KMS-11 (cell line): ENCODE results near the gene TAS1R2.

Experiments
- H2AFZ ChIP-seq: fragments of 200-600 bp; sonication (generic); 2 replicates; pipeline ENCODE4 v1.6.1; 2016; ENCODE audit warnings: antibody characterized with exemption, mixed run types, low read depth
- H3K27ac ChIP-seq: fragments of 200-600 bp; sonication (generic); 2 replicates; pipeline ENCODE4 v1.6.1; 2016; ENCODE audit warnings: mild to moderate bottlenecking, mixed run types
- H3K27me3 ChIP-seq: fragments of 200-600 bp; sonication (generic); 2 replicates; pipeline ENCODE4 v1.6.1; 2017; ENCODE audit warnings: mild to moderate bottlenecking, low read depth, mixed run types, moderate library complexity; ENCODE audit not compliant: insufficient read depth
- H3K36me3 ChIP-seq: fragments of 200-600 bp; sonication (generic); 2 replicates; pipeline ENCODE4 v1.6.1; 2017; ENCODE audit warnings: mild to moderate bottlenecking, mixed run types; ENCODE audit not compliant: insufficient read depth
- H3K4me1 ChIP-seq: fragments of 200-600 bp; sonication (generic); 2 replicates; pipeline ENCODE4 v1.6.1; 2016; ENCODE audit warnings: mild to moderate bottlenecking, low read depth, mixed run types; ENCODE audit not compliant: poor library complexity, severe bottlenecking
- H3K4me2 ChIP-seq: fragments of 200-600 bp; sonication (generic); 2 replicates; pipeline ENCODE4 v1.7.0; 2016; ENCODE audit warnings: mild to moderate bottlenecking, mixed run types
- H3K4me3 ChIP-seq: fragments of 200-600 bp; sonication (generic); IDR thresholded peaks from 2 replicates; pipeline ENCODE4 v1.6.1; 2017; ENCODE audit warnings: low read depth, low read length, mixed read lengths; ENCODE audit not compliant: insufficient read depth
- H3K79me2 ChIP-seq: fragments of 200-600 bp; sonication (generic); 2 replicates; pipeline ENCODE4 v1.6.1; 2016; ENCODE audit warnings: low read depth, mixed run types; ENCODE audit not compliant: insufficient read depth
- H3K9ac ChIP-seq: fragments of 200-600 bp; sonication (generic); 2 replicates; pipeline ENCODE4 v1.6.1; 2016; ENCODE audit warnings: mild to moderate bottlenecking, mixed run types
- H4K20me1 ChIP-seq: fragments of 200-600 bp; sonication (generic); 2 replicates; pipeline ENCODE4 v1.6.1; 2016; ENCODE audit warnings: mild to moderate bottlenecking, mixed run types; ENCODE audit not compliant: insufficient read depth
- TF ChIP-seq, protein P1 (sequence below): fragments of 200-600 bp; sonication (generic); conservative IDR thresholded peaks from 2 replicates; pipeline ENCODE4 v1.6.1; 2017; ENCODE audit warnings: low read depth, mild to moderate bottlenecking, antibody characterized with exemption, low read length, moderate library complexity, mixed read lengths

The TAS1R2 gene

DNA sequence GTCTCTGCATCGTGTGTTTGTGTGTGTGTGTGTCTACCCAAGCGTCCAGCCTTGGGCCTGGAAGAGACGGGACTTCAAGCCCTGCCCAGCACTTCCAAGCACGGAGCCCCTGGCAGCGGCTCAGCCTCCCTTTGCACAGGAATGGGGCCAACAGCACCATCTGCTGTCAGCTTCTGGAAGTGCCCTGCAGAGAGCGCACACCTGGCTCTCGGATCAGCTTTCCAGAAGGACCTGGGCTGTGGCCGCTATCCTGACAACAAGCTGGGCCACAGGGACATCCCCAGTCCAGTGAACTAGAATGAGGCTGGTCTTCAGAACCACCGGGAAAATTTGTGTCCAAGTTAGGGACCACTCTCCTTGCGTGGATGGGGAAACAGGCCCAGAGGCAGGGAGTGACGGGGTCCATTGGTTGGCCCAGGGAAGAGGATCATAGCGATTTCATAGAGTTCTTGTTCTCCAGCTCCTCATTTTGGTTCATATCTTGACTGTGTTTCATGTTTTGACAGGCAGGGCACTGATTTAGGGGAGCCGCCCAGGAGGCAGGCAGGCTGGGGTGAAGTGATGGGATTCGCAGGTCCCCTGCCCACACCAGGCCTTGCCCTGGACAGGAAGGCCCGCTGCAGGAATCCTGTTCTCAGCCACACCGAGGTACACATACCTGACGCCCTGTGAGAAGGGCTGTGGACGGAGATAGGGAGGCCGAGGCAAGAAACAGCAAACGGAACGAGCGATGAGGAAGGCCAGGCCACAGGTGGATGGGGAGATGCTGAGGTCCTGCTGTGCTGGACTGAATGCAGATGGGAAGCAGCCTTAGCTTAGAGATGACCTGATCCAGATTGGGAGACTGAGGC lies 38.4 kb downstream of the TAS1R2 start:
- H3K4me2 ChIP-seq, result no peak overlapping the region
- no peaks in the 10 kb centered on the region for H3K4me1 ChIP-seq
- no peak overlapping the region for H3K27ac ChIP-seq
- no peaks in the 10 kb centered on the region for H3K36me3 ChIP-seq
- no peak overlapping the region for H3K4me3 ChIP-seq
- H3K27me3 ChIP-seq, result peaks cover 14% of the 10 kb centered on the region; the same call in 1 of the 2 replicates
- TF ChIP-seq, protein P1, sequence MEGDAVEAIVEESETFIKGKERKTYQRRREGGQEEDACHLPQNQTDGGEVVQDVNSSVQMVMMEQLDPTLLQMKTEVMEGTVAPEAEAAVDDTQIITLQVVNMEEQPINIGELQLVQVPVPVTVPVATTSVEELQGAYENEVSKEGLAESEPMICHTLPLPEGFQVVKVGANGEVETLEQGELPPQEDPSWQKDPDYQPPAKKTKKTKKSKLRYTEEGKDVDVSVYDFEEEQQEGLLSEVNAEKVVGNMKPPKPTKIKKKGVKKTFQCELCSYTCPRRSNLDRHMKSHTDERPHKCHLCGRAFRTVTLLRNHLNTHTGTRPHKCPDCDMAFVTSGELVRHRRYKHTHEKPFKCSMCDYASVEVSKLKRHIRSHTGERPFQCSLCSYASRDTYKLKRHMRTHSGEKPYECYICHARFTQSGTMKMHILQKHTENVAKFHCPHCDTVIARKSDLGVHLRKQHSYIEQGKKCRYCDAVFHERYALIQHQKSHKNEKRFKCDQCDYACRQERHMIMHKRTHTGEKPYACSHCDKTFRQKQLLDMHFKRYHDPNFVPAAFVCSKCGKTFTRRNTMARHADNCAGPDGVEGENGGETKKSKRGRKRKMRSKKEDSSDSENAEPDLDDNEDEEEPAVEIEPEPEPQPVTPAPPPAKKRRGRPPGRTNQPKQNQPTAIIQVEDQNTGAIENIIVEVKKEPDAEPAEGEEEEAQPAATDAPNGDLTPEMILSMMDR, result peak; percentile 79
- no peaks in the 10 kb centered on the region for H4K20me1 ChIP-seq
- no peak overlapping the region for H2AFZ ChIP-seq
- no peak overlapping the region for H3K9ac ChIP-seq
- H3K79me2 ChIP-seq, result no peaks in the 10 kb centered on the region

DNA sequence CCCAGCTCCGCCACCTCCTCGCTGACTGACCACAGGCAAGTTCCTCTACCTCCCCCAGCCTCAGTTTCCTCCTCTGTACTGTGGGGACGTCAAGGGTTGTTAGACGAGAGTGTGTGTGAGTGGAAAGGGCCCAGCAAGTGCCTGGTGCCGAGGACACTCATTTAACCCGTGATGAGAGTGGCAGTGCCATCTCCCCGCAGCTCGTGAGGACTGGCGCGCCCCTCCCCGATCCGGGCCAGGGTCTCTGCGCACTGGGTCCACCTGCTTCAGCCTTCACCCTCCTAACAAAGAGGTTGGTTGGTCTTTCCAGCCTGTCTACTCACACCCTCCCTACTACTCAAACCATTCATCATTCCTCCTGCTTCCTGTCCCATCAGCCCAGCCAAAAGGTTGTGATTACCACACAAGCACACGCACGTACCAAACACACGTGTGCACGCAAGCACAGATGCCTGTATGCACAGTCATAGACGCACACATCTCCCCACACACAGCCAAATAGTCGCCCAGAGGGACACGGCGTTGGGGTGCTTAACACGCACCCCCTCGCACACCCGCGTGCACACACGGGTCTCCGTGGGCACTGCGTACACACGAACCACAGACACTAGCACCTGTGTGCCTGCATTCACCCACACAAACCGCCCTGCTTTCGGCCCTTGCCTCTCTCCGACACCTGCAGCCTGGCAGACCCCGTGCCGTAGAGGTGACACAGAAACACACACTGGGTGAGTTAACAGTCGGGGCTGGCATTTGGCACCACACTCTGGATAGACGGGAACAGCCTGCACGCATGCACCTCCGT lies 39.3 kb downstream of the TAS1R2 start:
- no peaks in the 10 kb centered on the region for H3K4me1 ChIP-seq
- H4K20me1 ChIP-seq, result no peaks in the 10 kb centered on the region

DNA sequence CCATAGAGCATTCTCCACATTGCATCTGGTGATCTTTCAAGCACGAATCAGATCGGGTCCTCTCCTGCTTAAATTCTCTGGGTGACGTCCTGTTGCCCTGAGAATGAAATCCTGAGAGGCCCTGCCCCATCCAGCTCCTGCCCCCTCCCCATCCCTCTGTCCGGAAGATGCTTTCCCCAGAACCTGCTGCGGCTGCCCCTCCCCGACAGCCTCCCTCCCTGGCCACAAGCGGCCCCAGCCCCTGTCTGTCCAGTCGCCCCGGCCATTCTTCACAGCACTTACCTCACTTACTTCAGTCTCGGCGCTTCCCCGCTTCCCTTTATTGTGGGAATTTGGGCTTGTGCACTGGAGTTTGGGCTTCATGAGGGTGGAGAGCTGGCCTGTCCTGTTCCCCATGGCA lies 40.3 kb downstream of the TAS1R2 start:
- Histone ChIP-seq H3K9ac (no peak overlapping the region), H3K27ac (no peak overlapping the region), H3K79me2 (no peaks in the 10 kb centered on the region), H3K4me1 (no peaks in the 10 kb centered on the region), H4K20me1 (no peaks in the 10 kb centered on the region), H3K27me3 (peaks cover 14% of the 10 kb centered on the region; the same call in 1 of the 2 replicates), H2AFZ (no peak overlapping the region), H3K4me3 (no peak overlapping the region), H3K36me3 (no peaks in the 10 kb centered on the region), H3K4me2 (no peak overlapping the region)
- TF ChIP-seq, protein P1, result no peak

More for the DNA sequence above, 39.3 kb downstream of the TAS1R2 start:
- Histone ChIP-seq H3K4me3 (no peak overlapping the region), H3K27me3 (peaks cover 14% of the 10 kb centered on the region; the same call in 1 of the 2 replicates), H3K4me2 (no peak overlapping the region), H3K27ac (no peak overlapping the region), H3K79me2 (no peaks in the 10 kb centered on the region), H2AFZ (no peak overlapping the region), H3K9ac (no peak overlapping the region), H3K36me3 (no peaks in the 10 kb centered on the region)
- TF ChIP-seq, protein P1, result no peak

DNA sequence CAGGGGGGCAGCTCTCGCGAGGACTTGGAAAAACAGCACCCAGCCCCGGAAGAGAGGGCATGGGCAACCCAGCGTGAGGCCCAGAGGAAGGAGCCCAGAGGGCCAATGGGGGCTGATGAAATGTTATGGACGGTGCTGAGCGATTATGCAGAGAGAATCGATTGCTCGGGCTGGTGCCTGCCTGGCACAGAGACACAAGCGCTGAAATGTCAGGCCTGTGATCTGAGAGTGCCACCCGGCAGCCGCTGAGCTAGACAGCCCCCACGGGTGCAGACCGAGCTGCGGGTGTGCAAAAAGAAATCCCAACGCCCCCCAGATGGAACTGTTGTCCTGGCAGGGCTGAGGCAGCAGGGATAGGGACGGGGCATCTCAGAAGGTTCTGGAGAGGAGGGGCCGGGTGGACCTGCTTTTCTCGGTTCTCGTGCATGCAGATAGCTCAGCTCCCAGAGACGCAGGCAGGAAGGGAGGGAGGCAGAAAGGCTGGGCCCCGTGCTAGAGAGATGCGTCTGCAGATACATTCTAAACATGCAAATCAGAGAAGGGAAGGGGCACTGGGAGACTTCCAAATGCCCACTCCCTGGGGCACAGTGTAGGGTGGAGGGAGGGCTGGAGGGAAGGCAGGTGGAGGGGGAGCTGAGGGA lies 41.5 kb downstream of the TAS1R2 start:
- no peak overlapping the region for H3K4me3 ChIP-seq
- H3K36me3 ChIP-seq, result no peaks in the 10 kb centered on the region
- no peaks in the 10 kb centered on the region for H3K79me2 ChIP-seq
- no peak overlapping the region for H3K4me2 ChIP-seq
- H3K4me1 ChIP-seq, result no peaks in the 10 kb centered on the region
- H3K27me3 ChIP-seq, result peaks cover 14% of the 10 kb centered on the region; the same call in 1 of the 2 replicates
- TF ChIP-seq, protein P1, result no peak
- no peak overlapping the region for H2AFZ ChIP-seq
- no peaks in the 10 kb centered on the region for H4K20me1 ChIP-seq
- H3K27ac ChIP-seq, result no peak overlapping the region
- H3K9ac ChIP-seq, result no peak overlapping the region
